HG03097 (cell line): Measurements from ENCODE around the gene SPOCD1.

Source experiments
- ATAC-seq: cut with Tn5 transposase; IDR thresholded peaks from one replicate; pipeline ENCODE4 v1.9.1; 2021; ENCODE audit not compliant: unreplicated experiment, low FRiP score

The SPOCD1 gene

DNA sequence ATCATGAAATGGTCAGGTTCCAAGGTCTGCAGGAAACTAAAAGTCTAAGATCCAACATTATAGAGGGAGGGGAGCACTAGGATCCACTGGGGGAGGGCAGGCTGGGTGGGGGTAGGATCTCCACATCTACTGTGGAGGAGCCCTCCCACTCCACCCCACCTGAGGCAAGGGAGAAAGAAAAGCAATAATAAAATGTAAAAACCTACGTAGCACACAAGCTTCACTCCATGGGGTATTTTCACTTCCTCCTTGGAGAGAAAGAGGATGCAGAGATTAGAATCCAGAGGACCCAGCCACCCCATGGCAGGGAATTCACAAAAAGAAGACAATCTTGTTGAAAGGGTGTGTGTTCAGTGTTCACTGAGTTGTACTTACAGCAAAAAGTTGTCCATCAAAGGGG is 14.4 kb downstream of the SPOCD1 start:
- ATAC-seq: no peak

DNA sequence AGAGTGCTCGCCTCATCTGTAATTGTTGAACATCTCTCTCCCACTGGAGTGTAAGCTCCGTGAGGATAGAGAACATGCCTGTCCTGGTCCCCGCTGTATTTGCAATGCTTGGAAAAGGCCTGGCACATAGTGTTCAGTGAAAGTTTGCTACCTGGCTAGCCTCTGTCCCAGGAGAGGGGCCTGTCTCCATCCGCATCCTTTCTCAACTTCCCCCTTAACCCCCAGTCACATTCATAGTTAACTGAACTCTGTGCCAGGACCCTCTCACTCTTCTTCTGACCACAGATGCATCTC is 15.2 kb downstream of the SPOCD1 start:
- no peak for ATAC-seq

DNA sequence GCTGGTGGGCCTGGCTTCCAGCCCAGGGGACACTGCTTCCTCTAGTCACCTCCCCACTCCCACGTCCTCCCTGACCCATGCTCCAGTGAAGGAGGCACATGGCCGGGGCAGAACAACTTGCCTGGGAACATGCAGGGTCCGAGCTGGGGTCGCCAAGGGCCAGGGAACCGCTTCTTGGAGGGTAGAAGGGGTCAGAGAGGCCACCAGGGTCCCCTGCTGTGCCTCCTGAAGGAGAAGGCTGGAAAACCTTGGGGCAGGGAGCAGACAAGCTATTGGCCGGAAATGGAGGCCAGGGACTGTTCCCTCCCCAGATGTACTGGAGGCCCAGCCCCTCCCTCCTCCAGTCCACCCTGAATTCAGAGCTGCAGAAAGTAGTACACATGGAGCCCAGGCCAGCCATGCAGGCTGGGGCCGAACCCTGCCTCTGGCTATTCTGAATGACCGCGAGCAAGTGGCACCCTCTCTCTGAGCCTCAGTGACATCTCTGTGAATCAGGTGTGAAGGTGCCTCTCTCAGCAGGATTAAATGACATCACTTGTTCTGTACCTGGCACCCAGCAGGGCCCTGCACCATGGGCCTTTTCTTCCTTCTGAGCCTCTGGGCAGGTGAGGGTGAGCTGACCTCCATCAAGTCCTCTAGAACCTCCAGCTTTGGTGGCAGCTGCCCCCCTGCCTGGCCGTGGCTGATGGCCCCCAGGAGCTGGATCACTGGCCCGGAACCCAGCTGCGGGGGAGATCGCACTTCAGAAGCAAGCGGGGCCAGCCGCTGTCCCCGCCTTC is 15.7 kb downstream of the SPOCD1 start:
- no peak for ATAC-seq

GRCh38 chr1:31799196-31799894 is 16.5 kb downstream of the SPOCD1 start:
- no peak for ATAC-seq

DNA sequence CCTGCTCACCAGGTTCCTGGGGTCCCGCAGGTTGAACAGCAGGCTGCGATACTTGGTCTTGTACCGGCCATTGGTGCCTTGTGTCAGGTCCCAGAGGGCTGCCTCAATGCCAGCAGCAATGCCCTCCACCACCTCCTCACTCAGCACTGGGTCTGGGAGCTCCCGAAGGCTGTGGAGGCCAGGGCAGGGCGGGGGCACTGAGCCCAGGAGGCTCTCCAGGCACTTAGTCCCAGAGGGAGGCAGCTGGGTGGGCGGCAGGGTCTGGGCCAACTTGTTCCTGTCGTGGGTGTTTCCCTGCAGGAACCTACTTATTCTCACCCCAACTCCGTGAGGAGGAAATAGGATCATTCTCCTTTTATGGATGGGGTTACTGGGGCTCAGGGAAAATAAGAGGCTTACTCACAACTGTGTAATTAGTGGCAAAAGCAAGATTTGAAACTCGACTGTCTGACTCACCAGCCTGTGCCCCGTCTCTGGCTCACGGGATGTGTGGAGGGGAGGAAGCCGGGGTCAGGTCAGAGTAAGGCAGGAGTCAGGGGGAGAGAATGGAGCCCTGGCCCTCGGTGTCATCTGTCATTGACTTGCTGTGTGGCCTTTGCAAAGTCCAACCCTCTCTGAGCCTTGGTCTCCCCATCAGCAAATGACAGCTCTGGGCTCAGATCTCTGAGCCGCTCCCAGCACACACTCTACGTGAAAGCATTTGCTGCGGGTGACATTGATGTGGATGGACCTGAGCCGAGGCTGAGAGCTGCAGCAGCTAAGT is 17.2 kb downstream of the SPOCD1 start:
- ATAC-seq: no peak

DNA sequence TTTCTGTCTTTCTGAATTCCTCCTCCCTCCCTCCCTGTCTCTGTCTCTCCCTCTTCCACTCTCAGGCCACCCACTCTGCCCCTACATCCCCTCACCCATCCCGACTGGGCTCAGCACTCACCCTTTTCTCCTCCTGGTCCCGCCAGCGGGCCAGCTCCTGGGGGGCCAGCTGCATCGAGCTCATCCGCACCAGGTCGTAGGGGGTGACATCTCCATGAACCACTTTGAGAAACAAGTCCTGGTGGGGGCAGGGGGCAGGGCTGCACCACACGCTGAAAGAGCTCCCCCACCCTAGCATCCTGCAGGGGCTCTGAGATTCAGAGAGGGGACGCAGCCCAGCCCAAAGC is 17.8 kb downstream of the SPOCD1 start:
- no peak for ATAC-seq

- ATAC-seq: no peak
Measured at GRCh38 chr1:31797216-31797615, 18.6 kb downstream of the SPOCD1 start.

DNA sequence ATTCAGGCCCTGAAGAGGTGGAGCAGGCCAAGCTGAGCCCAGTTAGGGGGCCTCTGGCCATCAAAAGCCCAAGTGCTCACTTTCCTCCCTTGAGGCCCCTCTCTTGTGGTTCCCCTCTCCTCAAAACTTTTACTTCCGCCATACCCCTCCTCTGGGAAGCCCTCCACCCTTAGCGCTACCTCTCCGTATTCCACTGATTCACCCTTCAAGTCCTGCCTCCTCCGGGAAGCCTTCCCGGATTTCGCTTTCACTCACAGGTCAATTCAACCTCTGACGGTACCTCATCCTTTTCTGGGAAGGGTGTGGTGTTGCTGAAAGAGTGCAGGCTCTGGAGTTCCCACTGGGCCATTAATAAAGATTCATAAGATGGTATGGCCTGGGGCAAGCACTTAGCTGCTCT is 19.1 kb downstream of the SPOCD1 start:
- ATAC-seq: no peak

DNA sequence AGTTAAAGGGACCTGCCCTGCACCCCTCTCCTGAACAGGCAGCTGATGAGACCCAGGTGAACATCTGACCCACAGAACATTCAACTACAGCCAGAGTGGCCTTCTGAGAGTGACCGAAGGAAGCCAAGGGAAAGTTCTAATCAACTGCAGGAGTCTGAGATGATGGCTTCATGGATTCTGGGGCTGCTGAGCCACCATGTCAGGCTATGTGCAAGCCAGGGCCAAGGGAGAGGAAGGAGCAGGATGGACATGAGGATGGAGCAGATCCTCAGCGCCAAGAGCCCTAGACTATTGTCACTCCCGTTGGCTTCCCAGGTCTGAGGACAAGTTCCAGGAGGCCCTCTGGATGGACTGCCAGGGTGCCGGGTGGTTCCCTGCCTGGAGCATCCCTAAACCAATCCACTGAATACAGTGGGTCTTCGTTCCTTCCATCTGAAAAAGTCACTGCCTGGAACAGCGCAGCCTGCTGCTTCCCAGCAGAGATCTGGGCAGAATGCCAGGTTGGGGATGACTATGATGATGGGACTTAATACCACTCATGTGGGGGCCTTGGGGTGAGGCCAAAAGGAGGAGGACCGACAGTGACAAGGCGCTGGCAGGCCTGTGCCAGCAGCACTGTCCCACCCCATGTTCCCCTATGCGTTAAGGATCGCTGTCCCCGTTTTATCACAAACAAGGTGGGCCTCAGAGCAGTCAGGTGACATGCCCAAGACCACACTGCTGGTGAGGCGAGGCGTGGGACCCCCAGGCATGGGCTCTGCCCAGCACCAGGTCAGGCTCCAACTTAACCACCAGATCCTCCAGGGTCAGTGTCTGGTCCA is 19.8 kb downstream of the SPOCD1 start:
- no peak for ATAC-seq

GRCh38 chr1:31795096-31795675 is 20.6 kb downstream of the SPOCD1 start:
- no peak for ATAC-seq

- ATAC-seq: no peak
Measured at GRCh38 chr1:31793586-31794285, 22.1 kb downstream of the SPOCD1 start.

DNA sequence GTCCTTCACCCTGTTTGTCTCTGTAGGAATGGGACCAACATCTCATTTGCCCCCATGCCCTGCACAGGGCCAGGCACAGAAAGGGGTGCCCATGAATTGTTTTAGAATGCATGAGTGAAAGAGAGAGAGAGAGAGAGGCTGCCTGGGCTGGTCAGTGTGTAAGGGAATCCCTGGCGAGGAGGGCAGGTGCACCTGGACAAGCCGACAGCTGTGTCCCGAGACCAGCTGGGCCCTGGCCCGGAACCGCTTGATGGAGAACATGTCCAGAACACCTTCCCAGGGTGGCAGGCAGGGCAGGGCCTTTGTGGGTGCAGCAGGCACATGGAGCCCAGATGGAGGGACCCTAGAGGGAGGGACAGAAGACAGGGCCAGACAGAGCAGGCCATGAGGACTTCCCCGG is 22.7 kb downstream of the SPOCD1 start:
- no peak for ATAC-seq

- ATAC-seq: no peak
Measured at GRCh38 chr1:31792541-31792940, 23.3 kb downstream of the SPOCD1 start.

GRCh38 chr1:31792116-31792515 is 23.7 kb downstream of the SPOCD1 start:
- no peak for ATAC-seq

DNA sequence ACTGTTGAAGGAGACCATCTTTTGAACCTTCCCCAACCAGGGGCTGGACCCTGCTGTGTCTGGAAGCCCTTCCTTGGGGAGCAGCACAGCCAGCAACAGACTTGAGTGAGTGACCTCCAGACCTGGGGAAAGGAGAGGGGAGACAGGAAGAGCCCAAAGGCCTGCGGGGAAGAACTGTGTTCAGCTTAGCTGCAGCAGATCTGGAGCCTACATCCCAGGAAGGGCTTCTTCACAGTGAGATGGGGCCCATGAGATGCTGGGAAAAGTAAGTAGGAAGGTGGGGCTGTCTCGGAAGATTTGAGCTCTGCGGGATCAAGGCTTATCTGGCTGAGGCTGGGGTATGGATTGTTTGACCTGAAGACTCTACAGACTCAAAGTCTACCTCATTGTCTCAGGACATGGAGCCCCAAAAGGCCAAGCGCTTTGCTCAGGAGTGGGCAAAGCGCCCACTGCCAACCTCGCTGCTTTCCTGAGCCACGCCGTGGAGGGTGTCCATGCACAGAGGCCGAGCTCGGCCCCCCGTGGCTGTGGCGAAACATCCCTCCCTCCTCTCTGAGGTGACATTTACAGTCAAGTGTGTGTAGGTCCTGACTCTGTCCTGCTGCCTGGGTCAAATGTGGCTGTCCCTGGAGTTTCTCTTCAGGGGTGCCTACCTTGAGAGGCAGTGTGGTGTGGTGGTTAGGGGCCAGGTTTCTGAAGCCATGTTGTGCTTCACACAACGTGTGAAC is 24.5 kb downstream of the SPOCD1 start:
- ATAC-seq: no peak

DNA sequence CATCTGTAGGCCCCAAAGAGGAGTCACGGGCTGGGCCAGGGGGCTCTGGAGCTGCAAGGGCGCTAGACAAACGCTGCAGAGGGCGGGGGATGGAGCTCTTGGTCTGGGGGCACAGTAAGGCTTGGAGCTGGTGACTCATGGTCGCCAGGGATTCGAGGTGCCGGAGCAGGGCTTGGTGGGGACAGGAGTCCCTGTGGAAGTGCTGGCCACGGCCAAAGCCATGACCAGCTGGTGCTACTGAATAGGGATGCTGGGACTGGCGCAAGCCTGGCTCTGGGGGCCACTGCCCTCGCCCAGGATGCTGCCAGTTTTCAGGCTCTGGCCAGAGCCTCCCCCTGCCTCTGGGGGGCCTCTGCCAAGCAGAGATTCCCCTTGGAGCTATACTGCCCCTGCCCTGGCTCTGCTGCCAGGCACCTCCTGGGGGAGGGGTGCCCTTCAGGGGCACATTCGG is 25.2 kb downstream of the SPOCD1 start:
- no peak for ATAC-seq

- ATAC-seq: no peak
Measured at GRCh38 chr1:31790140-31790539, 25.7 kb downstream of the SPOCD1 start.

GRCh38 chr1:31789259-31790065 is 26.4 kb downstream of the SPOCD1 start:
- ATAC-seq: peak; percentile 46
